ENCODE results near the gene CAMK1D. TPM values are rescaled to one million over a fixed set of nuclear protein-coding genes. Genes with fewer than 3 reads are reported as not detected.
A peak's percentile ranks its signal among the peaks of the same experiment; 100 is the strongest.

CAMK1D gene
- total RNA-seq, 1 donor from 2014 or later, result 58.8 TPM

GRCh38 chr10:12649012-12649584, 299.8 kb downstream of the CAMK1D start:
- H3K27me3 Mint-ChIP-seq, result no peaks in the 10 kb centered on the region
- TF ChIP-seq, protein P1, sequence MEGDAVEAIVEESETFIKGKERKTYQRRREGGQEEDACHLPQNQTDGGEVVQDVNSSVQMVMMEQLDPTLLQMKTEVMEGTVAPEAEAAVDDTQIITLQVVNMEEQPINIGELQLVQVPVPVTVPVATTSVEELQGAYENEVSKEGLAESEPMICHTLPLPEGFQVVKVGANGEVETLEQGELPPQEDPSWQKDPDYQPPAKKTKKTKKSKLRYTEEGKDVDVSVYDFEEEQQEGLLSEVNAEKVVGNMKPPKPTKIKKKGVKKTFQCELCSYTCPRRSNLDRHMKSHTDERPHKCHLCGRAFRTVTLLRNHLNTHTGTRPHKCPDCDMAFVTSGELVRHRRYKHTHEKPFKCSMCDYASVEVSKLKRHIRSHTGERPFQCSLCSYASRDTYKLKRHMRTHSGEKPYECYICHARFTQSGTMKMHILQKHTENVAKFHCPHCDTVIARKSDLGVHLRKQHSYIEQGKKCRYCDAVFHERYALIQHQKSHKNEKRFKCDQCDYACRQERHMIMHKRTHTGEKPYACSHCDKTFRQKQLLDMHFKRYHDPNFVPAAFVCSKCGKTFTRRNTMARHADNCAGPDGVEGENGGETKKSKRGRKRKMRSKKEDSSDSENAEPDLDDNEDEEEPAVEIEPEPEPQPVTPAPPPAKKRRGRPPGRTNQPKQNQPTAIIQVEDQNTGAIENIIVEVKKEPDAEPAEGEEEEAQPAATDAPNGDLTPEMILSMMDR (IDR thresholded peaks at IDR 0.05), result no peak
- ATAC-seq (ENCODE audit: low read depth) (no peak), DNase-seq (no peak)
- peaks cover 4% of the 10 kb centered on the region for H3K4me1 Mint-ChIP-seq
- peaks cover 5% of the 10 kb centered on the region for H3K9me3 Mint-ChIP-seq
- ChIA-PET CTCF (no interaction called here), POLR2A (no interaction called here)
- peaks cover 49% of the 10 kb centered on the region for H3K36me3 Mint-ChIP-seq (ENCODE audit: low read depth)
- intact Hi-C loops (cut with micrococcal nuclease), result no loop called here
- H3K4me3 Mint-ChIP-seq, result no peak overlapping the region
- H3K27ac Mint-ChIP-seq, result no peak overlapping the region

GRCh38 chr10:12650122-12650521, 300.8 kb downstream of the CAMK1D start:
- ChIA-PET CTCF (no interaction called here), POLR2A (no interaction called here)
- TF ChIP-seq, protein P1 (IDR thresholded peaks at IDR 0.05), result no peak
- Mint-ChIP-seq H3K36me3 (ENCODE audit: low read depth) (peaks cover 53% of the 10 kb centered on the region), H3K27me3 (no peaks in the 10 kb centered on the region), H3K4me3 (no peak overlapping the region), H3K27ac (no peak overlapping the region), H3K9me3 (peaks cover 5% of the 10 kb centered on the region), H3K4me1 (peaks cover 3% of the 10 kb centered on the region)
- intact Hi-C loops (cut with micrococcal nuclease), result no loop called here
- no peak for DNase-seq
- ATAC-seq (ENCODE audit: low read depth), result no peak

GRCh38 chr10:12650538-12651298, 301.4 kb downstream of the CAMK1D start:
- intact Hi-C loops (cut with micrococcal nuclease), result no loop called here
- DNase-seq (no peak), ATAC-seq (ENCODE audit: low read depth) (no peak)
- Mint-ChIP-seq H3K27ac (no peak overlapping the region), H3K9me3 (peaks cover 5% of the 10 kb centered on the region), H3K4me1 (peaks cover 7% of the 10 kb centered on the region), H3K36me3 (ENCODE audit: low read depth) (peaks cover 53% of the 10 kb centered on the region), H3K27me3 (no peaks in the 10 kb centered on the region), H3K4me3 (no peak overlapping the region)
- ChIA-PET CTCF (no interaction called here), POLR2A (no interaction called here)
- TF ChIP-seq, protein P1 (IDR thresholded peaks at IDR 0.05), result no peak

GRCh38 chr10:12655940-12656339, 306.6 kb downstream of the CAMK1D start:
- intact Hi-C loops (cut with micrococcal nuclease), result loop anchor here (1.0 to 5.0 kb wide), 9 partner anchors 55 to 459 kb away; partner anchors contain the start of genes CAMK1D, CDC123 and NUDT5
- Mint-ChIP-seq H3K36me3 (ENCODE audit: low read depth) (peaks cover 44% of the 10 kb centered on the region), H3K27me3 (no peaks in the 10 kb centered on the region), H3K27ac (no peak overlapping the region), H3K9me3 (peaks cover 5% of the 10 kb centered on the region), H3K4me3 (no peak overlapping the region), H3K4me1 (peaks cover 13% of the 10 kb centered on the region)
- ChIA-PET POLR2A (interaction anchor here (2.1 kb wide), 1 partner anchor 392 kb away, joined by 5 read pairs; no protein-coding TSS in a partner anchor), CTCF (interaction anchor here (0.6 to 4.0 kb wide), 39 partner anchors 9 to 494 kb away, joined by 3 to 72 read pairs (median 4); partner anchors contain the start of genes CAMK1D, CDC123 and NUDT5)
- ATAC-seq (ENCODE audit: low read depth) (no peak), DNase-seq (no peak)
- TF ChIP-seq, protein P1 (IDR thresholded peaks at IDR 0.05), result no peak

- intact Hi-C loops (cut with micrococcal nuclease), result loop anchor here (1.0 to 5.0 kb wide), 9 partner anchors 55 to 459 kb away; partner anchors contain the start of genes CAMK1D, CDC123 and NUDT5
- TF ChIP-seq, protein P1 (IDR thresholded peaks at IDR 0.05), result no peak
- Mint-ChIP-seq H3K9me3 (peaks cover 5% of the 10 kb centered on the region), H3K27me3 (no peaks in the 10 kb centered on the region), H3K36me3 (ENCODE audit: low read depth) (peaks cover 40% of the 10 kb centered on the region), H3K4me3 (no peak overlapping the region), H3K27ac (no peak overlapping the region), H3K4me1 (peaks cover 13% of the 10 kb centered on the region)
- ATAC-seq (ENCODE audit: low read depth), result peak; percentile 60
- ChIA-PET CTCF (interaction anchor here (0.6 to 4.0 kb wide), 42 partner anchors 8 to 495 kb away, joined by 3 to 72 read pairs (median 4); partner anchors contain the start of genes CAMK1D, CDC123 and NUDT5), POLR2A (interaction anchor here (0.8 to 2.1 kb wide), 2 partner anchors 51 to 392 kb away, joined by 3 to 5 read pairs; no protein-coding TSS in a partner anchor)
- no peak for DNase-seq
These were observed 307.3 kb downstream of the CAMK1D start for GRCh38 chr10:12656518-12657142.

Measured in activated B cell treated with CpG ODN at 0.5 μM for 24 hours (primary cell).